Mesodermal cell (in vitro differentiated cells): ENCODE data around the gene ASB2. TPM values are rescaled to one million over a fixed set of nuclear protein-coding genes. Genes with fewer than 3 reads are reported as not detected.

Experiments
- H3K27ac ChIP-seq: 2 replicates; pipeline ENCODE4 v1.7.0; 2013; ENCODE audit warnings: mild to moderate bottlenecking, low read depth, low read length, moderate library complexity; ENCODE audit not compliant: severe bottlenecking
- H3K36me3 ChIP-seq: 2 replicates; pipeline ENCODE4 v1.7.1; 2013; ENCODE audit warnings: mild to moderate bottlenecking, low read length, moderate library complexity; ENCODE audit not compliant: control insufficient read depth, insufficient read depth
- H3K4me1 ChIP-seq: one replicate; pipeline ENCODE4 v1.7.1; 2013; ENCODE audit warnings: mild to moderate bottlenecking, low read length; ENCODE audit not compliant: insufficient read depth, control insufficient read depth, poor library complexity, severe bottlenecking
- H3K4me3 ChIP-seq: 2 replicates; pipeline ENCODE4 v1.7.0; 2013; ENCODE audit warnings: low read length, control low read depth, mild to moderate bottlenecking; ENCODE audit not compliant: insufficient read depth, poor library complexity, severe bottlenecking; ENCODE audit errors: extremely low read depth
- H3K9me3 ChIP-seq: 2 replicates; pipeline ENCODE4 v1.7.1; 2013; ENCODE audit warnings: mild to moderate bottlenecking, low read length, moderate library complexity; ENCODE audit not compliant: control insufficient read depth
- WGBS, 2 experiments: methylation state at CpG; one replicate each; pipeline ENCODE4 v1.1.5; 2013; ENCODE audit warnings: missing lambda C conversion rate in 2 of 2; ENCODE audit not compliant: insufficient coverage in 2 of 2; 5-methylcytosine and 5-hydroxymethylcytosine counted together
- polyA plus RNA-seq, 2 experiments: library from polyadenylated mRNA; stranded (reverse); fragments of 50-300 nt; gene quantifications; one replicate each; pipeline ENCODE4 v1.2.3, GENCODE V29; 2013

The ASB2 gene, protein sequence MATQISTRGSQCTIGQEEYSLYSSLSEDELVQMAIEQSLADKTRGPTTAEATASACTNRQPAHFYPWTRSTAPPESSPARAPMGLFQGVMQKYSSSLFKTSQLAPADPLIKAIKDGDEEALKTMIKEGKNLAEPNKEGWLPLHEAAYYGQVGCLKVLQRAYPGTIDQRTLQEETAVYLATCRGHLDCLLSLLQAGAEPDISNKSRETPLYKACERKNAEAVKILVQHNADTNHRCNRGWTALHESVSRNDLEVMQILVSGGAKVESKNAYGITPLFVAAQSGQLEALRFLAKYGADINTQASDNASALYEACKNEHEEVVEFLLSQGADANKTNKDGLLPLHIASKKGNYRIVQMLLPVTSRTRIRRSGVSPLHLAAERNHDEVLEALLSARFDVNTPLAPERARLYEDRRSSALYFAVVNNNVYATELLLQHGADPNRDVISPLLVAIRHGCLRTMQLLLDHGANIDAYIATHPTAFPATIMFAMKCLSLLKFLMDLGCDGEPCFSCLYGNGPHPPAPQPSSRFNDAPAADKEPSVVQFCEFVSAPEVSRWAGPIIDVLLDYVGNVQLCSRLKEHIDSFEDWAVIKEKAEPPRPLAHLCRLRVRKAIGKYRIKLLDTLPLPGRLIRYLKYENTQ
- 0.44 TPM for polyA plus RNA-seq (2013, experiment 1 of 2)
- polyA plus RNA-seq (2013, experiment 2 of 2), result not detected

DNA sequence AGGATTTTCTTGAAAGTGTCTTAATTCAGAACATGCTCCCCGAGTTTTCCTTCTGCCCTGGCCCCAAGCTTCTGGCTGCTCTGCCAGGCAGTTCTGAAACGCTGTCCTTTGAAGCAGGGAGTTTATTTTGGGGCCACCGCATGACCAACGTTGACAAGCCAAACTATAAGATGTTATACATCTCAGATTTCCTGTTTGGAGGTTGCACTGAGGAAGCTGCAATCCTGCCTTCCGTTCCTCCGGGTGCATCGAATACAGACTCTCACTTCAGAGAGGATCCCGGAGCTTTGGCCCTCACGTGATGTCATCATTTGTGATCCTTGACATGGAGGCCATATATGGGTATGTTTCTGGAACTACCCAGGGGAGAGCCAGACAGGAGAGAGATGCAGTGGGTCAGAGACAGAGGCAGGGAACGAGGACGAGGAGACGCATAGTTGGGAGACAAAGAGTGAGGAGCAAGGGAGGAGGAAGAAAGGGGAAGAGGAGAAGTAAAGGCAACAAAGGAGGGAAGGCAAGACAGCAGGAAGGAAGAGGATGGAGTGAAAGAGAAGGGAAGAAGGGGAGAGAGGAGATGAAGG lies at the start of gene ASB2:
TSS of gene ASB2 (minus strand) at position 94 of the 581 bp plus-strand sequence. CDS start 12,031 bp downstream, outside the sequence.
- H3K36me3 ChIP-seq, result no peaks in the 10 kb centered on the region
- no peaks in the 10 kb centered on the region for H3K9me3 ChIP-seq
- no peak within 1 kb of the TSS for H3K4me3 ChIP-seq
- H3K4me1 ChIP-seq, result no peaks in the 10 kb centered on the region
- H3K27ac ChIP-seq, result no peak within 1 kb of the TSS
- 78 to 81% methylated on average over 9 to 12 of the region's 12 CpGs for WGBS, 2 experiments

DNA sequence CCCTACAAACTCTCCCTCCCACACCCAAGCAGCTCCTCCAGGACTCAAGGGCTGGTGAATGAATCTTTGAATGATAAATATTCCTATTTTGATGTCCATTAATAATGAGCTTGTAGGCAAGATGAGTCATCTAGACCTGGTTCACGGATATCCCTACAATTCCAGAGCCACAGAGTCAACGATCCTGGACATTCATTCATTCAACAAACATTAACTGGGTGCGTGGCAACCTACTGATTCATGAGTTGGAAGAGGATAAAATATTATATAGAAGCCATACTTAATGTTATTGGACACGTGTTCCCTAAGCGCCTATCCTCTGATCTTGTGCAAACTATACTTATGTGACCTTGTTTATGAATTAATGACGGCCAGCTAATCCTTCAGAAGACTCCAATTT lies 49.4 kb upstream of the ASB2 start:
- Histone ChIP-seq H3K4me3 (peak overlapping the region; percentile 69), H3K4me1 (no peaks in the 10 kb centered on the region), H3K9me3 (no peaks in the 10 kb centered on the region), H3K36me3 (no peaks in the 10 kb centered on the region), H3K27ac (no peak overlapping the region)
- 54 to 58% methylated on average over 2 to 3 of the region's 6 CpGs for WGBS, 2 experiments

DNA sequence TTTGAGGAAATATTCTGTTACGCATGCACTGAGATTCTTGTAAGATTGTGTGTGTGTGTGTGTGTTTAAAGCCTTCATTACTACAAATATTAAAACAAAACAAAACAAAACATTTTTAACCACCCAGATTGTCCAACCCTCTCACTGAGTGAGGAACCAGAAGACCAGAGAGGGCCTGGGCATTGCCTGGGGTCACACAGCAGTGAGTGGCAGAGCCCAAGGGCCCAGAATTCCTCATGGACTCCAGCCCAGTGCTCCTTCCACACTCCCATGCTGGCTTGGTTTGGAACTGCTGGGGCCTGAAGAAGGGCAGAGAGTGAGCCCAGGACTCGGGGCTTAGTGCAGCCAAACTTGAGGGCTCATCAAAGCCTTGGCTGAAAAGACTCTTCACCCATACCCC lies 48.2 kb upstream of the ASB2 start:
- WGBS, 2 experiments, result no CpG with 5 or more reads among the region's 2 CpGs
- no peak overlapping the region for H3K27ac ChIP-seq
- H3K4me1 ChIP-seq, result no peaks in the 10 kb centered on the region
- no peaks in the 10 kb centered on the region for H3K9me3 ChIP-seq
- no peaks in the 10 kb centered on the region for H3K36me3 ChIP-seq
- no peak overlapping the region for H3K4me3 ChIP-seq

DNA sequence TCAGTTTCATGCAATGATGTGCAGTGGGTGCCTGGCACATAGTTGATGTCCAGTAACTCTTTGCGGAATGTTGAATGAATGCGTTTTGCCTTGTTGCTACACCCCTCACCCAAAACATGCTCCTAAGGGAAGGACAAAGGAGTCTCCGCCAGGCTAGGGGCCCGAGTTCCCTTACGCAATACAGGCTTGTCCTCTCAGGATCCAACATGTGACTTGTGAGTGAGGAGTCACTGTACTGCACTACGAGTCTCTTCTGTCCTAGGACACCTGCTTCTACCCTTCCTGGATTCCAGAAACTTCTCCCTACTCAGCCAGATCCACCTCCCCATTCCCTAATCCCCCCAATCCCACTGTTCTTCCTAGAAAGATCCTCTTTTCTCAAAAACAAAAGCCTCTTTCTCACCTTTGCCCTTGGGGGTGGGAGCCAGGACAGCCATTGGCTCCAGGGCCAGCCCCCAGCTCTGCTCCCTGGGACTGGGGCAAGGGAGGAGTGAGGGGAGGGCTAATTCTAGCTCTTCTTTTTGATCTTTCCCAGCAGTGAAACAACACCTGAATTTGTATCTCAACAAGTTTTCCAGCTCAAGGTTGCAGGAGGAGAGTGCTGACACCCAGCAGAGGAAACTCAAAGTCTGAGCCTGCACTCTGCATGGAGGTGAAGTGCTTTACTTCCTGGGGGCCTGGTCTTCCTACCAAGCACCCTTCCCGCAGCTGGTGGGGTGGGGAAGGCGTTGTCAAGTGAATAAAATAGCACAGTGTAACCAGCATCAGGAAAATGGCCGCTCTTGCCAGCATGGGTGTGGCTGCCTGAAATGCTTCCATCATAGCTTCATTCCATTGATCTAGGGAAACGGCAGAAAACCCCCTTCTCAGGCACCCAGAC lies 46.4 kb upstream of the ASB2 start:
- Histone ChIP-seq H3K4me1 (no peaks in the 10 kb centered on the region), H3K36me3 (no peaks in the 10 kb centered on the region), H3K4me3 (no peak overlapping the region), H3K9me3 (no peaks in the 10 kb centered on the region), H3K27ac (no peak overlapping the region)
- 85 to 86% methylated on average over 6 to 7 of the region's 10 CpGs for WGBS, 2 experiments

DNA sequence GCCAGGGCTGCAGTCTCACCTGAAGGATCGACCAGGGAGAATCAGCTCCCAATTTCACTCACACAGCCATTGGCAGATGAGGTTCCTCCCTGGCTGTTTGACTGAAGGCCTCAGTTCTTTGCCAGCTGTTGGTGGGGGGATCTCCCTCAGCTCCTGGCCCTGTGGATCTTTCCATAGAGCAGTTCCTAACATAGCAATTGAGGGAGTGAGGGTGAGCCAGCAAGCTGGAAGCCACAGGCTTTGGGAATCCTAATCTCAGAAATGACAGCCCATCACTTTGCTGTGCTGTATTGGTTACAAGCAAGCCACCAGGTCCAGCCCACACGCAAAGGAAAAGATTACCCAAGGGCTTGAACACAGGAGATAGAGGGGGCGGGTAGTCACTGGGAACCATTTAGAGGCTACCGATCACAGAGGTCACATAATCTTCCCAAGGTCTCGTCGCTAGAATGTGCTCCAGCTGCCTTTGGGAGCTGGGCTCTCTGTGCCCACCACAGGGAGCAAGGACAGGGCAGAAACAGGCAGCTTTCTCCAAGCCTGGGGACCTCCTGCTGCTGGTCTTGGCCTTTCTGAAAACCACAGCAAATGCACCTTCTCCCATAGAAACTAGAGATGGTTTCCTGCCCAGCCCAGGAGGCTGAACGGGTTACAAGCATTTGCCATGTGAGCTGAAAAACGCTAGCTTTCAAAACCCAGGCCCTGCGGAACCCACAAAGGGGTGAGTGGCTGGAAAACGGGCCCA lies 45.2 kb upstream of the ASB2 start:
- 85 to 88% methylated on average over 9 of the region's 10 CpGs for WGBS, 2 experiments
- no peaks in the 10 kb centered on the region for H3K9me3 ChIP-seq
- H3K4me1 ChIP-seq, result no peaks in the 10 kb centered on the region
- H3K4me3 ChIP-seq, result no peak overlapping the region
- H3K27ac ChIP-seq, result no peak overlapping the region
- H3K36me3 ChIP-seq, result no peaks in the 10 kb centered on the region

DNA sequence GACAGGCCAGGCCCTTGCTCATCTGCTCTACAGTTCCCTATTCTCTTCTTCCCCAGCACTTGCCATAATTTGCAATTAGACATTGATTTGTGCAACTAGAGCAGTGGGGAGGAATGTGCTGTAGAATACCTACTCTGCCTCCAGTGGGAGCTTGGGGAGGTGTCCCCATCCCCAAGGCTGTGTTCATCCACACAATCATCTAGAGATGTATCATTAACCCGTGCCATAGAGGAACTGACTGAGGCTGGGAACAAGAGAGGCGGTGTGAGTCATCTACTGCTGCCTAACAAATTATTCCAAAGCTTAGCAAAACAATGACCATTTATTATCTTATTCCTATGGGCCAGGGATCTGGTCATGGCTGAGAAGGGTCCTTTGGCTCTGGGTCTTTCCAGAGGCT lies 44.6 kb upstream of the ASB2 start:
- H3K36me3 ChIP-seq, result no peaks in the 10 kb centered on the region
- H3K4me3 ChIP-seq, result no peak overlapping the region
- WGBS, 2 experiments, result 82% methylated on average over 2 of the region's 2 CpGs; no CpG with 5 or more reads in 1 of the 2 experiments
- H3K27ac ChIP-seq, result no peak overlapping the region
- H3K9me3 ChIP-seq, result no peaks in the 10 kb centered on the region
- no peaks in the 10 kb centered on the region for H3K4me1 ChIP-seq

DNA sequence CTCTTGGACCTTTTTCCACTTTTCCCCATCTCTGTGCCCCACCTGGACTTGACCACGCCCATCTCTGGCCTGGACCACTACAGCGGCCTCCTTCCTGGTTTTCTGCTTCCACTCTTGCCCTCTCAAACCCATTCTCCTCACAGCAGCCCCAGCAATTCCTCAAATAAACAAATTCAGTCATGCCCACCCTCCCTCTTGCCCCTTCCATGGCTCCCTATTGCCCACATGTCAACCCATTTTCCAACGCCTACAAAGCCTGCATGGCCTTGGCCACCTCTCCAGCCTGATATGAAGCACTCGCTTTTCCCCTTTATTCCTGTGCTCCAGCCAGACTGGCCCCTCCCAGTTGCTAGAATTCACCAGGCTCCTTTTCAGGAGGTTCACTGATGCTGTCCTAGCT lies 43.9 kb upstream of the ASB2 start:
- no peaks in the 10 kb centered on the region for H3K36me3 ChIP-seq
- 85 to 87% methylated on average over 3 to 4 of the region's 4 CpGs for WGBS, 2 experiments
- H3K27ac ChIP-seq, result no peak overlapping the region
- no peak overlapping the region for H3K4me3 ChIP-seq
- no peaks in the 10 kb centered on the region for H3K9me3 ChIP-seq
- no peaks in the 10 kb centered on the region for H3K4me1 ChIP-seq

DNA sequence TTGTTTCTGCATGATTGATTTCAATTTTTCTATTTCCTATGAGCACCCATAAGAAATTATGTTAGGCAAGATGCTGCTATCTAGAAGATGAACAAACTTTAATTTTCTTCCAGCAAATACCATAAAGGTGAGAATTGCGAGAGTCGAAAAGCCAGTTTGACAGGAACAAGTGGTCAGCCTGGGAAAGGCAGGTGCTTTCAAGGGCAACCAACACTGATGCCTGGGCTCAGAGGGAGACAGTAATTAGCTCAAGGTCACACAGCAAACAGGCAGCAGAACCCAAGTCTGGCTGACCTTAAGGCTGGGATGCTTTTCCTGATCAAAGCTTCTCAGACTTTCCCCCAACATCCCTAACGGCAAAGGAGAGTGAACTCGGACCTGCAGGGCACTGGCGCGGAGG lies 43.0 kb upstream of the ASB2 start:
- 81 to 100% methylated on average over 2 to 3 of the region's 6 CpGs for WGBS, 2 experiments
- no peaks in the 10 kb centered on the region for H3K9me3 ChIP-seq
- H3K4me1 ChIP-seq, result no peaks in the 10 kb centered on the region
- no peak overlapping the region for H3K4me3 ChIP-seq
- no peak overlapping the region for H3K27ac ChIP-seq
- no peaks in the 10 kb centered on the region for H3K36me3 ChIP-seq

DNA sequence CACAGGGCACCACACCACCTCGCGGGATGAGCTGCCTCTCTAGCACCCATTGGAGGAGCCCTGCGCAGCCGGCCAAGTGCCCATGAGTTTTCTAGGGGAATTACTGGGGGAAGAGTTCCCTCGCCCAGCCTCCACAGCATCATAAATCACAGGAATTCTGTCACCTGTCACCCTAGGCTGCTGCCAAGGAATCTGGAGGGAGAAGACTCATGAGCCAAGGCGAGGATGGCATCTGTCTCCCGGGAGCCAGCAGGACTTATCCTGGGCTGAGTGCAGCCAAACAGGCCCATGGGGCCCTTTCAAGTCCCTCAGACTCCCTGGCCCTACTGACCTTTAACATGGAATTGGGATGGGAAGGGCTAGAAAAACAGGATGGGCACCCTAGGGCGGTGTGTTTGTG lies 41.9 kb upstream of the ASB2 start:
- Histone ChIP-seq H3K36me3 (no peaks in the 10 kb centered on the region), H3K27ac (no peak overlapping the region), H3K4me1 (no peaks in the 10 kb centered on the region), H3K9me3 (no peaks in the 10 kb centered on the region), H3K4me3 (no peak overlapping the region)
- WGBS, 2 experiments, result 93% methylated on average over 4 to 5 of the region's 8 CpGs
